HG02870 (cell line): ENCODE results near the gene PUSL1.

ENCODE experiments used
- ATAC-seq: cut with Tn5 transposase; IDR thresholded peaks from one replicate; pipeline ENCODE4 v1.9.1; 2021; ENCODE audit warnings: mild to moderate bottlenecking, moderate library complexity; ENCODE audit not compliant: unreplicated experiment

PUSL1 gene

DNA sequence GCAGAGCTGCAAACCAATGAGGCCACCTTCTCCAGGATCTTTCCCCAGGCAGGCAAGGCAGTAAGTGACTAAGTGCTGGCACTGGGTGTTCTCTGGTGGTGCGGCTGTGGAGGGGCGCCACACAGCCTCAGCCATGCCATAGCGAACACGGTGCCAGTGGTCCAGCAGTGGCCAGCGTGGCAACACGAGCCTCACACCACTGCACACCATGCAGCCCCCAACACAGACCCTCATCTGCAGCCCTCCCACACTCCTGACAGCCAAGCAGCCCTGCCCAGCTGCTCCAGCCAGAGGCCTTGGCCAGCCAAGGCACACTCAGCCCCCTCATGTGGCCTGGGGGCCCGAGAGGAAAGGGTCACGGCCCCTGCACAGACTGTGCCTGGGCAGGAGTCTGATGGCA, 13.1 kb downstream of the PUSL1 start:
- ATAC-seq: no peak

DNA sequence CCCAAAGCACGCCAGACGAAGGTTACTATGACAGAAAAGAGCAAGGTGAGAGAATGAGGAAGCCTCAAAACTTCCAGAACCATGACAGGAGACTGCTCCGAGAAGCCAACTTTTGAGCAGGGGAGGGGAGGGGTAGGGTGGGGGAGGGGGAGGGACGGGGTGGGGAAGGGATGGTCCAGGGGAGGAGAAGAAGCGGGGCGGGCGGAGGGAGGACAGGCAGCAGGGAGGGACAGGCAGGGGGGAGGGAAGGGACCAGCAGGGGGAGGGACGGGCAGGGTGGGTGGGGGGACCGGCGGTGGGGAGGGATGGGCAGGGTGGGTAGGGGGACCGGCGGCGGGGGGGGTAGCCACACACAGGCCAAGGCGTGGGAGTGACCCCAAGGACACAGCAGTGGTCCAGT, 14.0 kb downstream of the PUSL1 start:
- ATAC-seq: no peak

DNA sequence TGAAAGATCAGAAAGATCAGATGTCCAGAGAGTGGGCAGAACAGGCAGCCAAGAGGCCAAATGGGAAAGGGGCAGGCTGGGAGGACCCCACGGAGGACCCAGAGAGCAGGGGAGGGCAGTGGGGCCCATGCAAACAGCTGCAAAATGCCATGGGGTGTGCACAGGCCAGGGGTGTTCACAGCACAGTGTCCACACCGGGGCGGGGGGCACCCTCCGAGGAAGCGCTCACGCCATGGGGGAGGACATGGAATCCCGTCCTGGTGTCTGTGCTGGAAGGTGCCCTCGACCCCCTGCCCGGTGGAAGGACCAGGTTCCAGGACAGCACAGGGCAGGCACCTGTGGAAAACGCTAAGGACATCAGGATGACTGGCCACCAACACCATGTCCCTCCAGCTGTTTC, 14.6 kb downstream of the PUSL1 start:
- no peak for ATAC-seq

DNA sequence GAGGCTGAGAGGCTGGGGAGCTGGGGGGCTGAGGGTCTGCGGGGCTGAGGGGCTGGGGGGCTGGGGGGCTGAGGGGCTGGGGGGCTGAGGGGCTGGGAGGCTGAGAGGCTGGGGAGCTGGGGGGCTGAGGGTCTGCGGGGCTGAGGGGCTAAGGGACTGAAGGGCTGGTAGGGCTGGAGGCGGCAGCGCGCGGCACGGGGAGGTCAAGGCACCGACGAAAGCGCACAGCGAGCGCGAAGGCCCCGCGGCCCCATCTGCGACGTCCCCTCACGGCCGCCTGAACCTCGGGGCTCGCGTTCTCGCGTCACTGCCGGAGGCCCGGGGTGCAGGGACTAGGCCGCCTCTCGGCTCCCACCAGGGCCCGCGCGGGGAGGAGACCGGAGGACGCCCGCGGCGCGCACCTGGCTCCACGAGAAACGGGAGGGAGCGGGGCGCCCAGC, 15.7 kb downstream of the PUSL1 start:
- ATAC-seq: peak; percentile 23

DNA sequence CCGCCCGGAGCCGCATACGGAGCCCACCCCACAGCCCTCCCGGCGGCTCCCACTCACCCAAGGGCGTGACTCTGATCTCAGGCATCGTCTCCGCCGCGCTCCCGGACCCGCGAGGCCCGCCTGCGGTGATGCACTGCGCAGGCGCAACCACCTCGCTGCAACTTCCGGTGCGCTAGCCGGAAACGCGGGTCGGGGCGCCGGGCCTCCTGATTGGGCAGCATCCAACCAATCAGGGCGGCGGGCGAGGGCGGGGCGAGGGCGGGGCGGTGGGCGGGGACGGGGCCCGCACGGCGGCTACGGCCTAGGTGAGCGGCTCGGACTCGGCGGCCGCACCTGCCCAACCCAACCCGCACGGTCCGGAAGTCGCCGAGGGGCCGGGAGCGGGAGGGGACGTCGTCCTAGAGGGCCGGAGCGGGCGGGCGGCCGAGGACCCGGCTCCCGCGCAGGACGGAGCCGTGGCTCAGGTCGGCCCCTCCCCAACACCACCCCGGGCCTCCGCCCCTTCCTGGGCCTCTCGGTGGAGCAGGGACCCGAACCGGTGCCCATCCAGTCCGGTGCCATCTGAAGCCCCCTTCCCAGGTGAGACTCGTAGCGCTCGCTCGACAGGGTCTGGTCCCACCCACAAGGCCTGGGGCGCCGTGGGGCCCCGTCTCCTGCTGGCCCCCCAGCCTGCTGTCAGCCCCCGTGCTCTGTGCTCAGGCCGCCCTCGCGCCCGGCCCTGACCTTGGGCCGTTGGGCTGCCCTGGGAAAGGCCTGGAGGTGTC, 16.3 kb downstream of the PUSL1 start, which contains the start of the genes CPTP and INTS11:
Gene CPTP (plus strand): TSS at position 279 of the 764 bp plus-strand sequence. CDS start 2,109 bp downstream, outside the sequence.
Gene INTS11 (minus strand): TSS at position 137 of the 764 bp plus-strand sequence. CDS start 52 bp downstream, at position 85.
- peak; percentile 62 for ATAC-seq

DNA sequence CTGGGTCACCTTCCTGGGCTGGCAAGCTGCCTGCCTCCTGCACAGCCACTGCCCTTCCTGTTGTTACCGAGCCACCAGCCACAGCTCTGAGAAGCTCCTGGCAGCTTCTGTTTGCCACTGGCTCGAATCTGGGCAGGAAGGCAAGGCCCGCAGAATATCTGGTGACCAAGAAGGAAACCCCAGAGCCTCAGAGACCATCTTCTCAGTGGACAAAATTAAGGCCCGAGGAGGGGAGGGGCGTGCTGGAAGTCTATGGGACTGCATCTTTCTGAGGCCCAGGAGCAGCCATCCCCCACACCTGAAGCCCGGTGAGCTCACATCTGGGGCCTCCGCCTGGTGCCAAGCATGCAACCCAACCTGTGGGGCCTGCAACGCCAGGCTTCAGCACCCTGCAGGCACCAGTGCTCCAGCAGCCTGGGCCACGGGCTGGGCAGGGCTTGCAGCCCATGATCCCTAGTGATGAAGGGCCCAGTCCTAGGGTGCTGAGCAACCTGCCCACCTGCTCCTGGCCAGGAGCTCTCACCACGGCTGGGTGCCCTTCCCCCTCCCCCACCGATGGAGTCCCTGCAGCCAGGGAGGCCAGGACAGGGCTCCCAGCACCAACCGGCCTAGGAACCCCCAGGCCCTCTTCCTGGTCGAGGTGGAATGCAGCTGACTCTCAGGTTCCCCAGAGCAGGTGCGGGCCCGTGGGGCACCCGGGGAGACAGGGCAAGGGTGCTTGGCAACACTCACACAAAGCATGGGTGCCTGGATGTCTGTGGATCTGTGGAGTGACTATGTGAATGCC, 17.1 kb downstream of the PUSL1 start:
- ATAC-seq: no peak

DNA sequence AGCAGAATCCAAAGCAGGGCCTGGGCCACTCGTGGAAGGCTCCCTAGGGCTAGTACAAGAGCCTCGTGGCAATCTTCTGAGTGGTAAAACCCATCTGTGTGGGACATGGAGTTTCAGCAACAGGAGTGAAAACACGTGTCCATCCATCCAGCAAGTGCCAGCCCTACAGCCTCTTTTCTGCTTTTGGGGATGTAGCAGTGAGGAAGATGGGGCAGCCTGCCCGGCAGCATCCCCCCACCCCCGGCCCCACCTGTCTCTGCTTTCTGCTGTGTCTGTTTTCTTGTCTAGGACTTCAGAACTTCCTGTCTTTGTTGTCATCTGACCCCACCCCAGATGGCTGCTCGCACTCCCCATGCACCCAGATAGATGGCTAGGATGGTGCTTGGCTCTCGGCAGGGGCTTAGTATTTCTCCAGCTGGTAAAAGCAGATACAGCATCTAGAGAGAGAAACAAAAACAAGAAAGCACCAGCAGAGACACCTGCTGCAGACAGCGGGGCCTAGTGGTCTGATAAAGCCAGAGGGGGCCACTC, 17.7 kb downstream of the PUSL1 start:
- no peak for ATAC-seq

DNA sequence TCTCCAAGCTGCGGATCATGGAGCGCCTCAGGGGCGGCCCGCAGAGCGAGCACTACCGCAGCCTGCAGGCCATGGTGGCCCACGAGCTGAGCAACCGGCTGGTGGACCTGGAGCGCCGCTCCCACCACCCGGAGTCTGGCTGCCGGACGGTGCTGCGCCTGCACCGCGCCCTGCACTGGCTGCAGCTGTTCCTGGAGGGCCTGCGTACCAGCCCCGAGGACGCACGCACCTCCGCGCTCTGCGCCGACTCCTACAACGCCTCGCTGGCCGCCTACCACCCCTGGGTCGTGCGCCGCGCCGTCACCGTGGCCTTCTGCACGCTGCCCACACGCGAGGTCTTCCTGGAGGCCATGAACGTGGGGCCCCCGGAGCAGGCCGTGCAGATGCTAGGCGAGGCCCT, 18.9 kb downstream of the PUSL1 start:
- ATAC-seq: no peak

DNA sequence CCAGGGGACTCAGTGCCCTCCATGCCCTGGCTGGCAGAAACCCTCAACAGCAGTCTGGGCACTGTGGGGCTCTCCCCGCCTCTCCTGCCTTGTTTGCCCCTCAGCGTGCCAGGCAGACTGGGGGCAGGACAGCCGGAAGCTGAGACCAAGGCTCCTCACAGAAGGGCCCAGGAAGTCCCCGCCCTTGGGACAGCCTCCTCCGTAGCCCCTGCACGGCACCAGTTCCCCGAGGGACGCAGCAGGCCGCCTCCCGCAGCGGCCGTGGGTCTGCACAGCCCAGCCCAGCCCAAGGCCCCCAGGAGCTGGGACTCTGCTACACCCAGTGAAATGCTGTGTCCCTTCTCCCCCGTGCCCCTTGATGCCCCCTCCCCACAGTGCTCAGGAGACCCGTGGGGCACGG, 19.9 kb downstream of the PUSL1 start:
- no peak for ATAC-seq

DNA sequence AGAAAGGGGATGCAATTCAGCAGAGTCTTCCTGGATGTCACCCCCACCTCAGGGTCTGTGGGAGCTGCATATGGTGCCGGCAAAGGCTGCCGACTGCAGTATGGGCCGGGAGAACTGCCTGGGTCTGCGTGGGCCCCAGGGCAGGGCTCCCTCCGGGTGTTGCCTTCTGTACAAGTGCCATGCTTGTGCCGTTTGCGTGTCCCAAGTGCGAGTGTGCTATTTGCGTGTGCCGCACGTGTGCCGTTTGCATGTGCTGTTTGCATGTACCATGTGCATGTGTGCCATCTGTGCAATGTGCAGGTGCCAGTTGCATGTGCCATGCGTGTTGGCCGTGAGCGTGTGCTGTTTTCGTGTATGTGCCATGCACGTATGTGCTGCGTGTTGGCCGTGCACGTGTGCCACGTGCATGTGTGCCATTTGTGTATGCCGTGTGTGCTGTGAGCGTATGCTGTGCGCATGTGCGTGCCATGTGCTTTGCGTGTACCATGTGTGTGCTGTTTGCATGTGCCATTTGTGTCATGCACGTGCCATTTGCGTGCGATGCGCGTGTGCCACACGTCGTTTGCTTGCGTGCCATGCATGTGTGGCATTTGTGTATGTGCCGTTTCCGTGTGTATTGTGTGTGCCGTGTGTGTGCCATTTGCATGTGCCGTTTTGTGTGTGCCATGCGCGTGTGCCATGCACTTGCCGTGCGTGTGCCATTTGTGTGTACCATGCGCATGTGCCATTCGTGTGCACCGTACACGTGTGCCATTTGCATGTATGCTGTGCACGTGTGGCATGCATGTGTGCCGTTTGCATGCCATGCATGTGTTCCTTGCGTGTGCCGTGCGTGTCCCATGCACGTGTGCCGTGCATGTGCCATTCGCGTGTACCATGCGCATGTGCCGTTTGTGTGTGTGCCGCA, 21.2 kb downstream of the PUSL1 start:
- ATAC-seq: no peak

DNA sequence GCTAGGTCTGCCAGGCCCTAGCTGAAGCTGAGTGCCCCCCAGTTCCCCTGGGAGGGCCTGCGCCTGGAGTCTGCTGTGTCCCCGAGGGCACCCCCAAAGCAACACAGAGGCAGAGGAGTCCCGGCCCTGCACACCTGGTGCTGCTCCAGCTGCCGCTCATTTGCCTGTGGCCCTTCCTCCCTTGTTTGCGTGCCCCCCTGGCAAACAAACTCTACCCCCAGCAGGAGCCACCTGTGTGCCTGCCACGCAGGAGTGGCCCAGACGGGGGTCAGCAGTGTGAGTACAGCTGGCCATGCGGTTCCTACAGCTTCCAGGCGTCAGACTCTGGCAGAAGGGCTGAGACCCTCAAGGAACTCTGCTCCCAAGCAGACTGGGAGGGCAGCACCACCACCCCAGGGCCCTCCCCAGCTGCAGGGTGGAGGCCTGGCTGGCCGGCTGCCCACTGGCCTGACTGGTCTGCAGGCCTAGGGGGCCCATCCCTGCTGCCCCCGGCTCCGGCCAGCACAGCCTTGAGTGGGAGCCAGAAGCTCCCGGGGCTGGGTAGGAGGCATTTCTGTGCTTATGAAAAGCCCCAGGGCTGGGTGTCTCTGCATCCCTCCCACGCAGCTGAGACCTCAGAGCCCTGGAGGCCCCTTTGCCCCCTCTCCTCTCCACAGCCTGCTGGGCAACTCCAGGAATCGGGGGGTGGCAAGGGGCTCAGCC, 22.1 kb downstream of the PUSL1 start:
- ATAC-seq: no peak

DNA sequence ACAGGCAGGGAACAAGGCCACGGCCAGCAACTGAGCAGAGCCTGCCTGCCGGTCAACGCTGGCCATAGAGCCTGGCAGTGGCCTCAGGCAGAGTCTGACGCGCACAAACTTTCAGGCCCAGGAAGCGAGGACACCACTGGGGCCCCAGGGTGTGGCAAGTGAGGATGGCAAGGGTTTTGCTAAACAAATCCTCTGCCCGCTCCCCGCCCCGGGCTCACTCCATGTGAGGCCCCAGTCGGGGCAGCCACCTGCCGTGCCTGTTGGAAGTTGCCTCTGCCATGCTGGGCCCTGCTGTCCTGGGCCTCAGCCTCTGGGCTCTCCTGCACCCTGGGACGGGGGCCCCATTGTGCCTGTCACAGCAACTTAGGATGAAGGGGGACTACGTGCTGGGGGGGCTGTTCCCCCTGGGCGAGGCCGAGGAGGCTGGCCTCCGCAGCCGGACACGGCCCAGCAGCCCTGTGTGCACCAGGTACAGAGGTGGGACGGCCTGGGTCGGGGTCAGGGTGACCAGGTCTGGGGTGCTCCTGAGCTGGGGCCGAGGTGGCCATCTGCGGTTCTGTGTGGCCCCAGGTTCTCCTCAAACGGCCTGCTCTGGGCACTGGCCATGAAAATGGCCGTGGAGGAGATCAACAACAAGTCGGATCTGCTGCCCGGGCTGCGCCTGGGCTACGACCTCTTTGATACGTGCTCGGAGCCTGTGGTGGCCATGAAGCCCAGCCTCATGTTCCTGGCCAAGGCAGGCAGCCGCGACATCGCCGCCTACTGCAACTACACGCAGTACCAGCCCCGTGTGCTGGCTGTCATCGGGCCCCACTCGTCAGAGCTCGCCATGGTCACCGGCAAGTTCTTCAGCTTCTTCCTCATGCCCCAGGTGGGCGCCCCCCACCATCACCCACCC, 22.9 kb downstream of the PUSL1 start, which contains the start of gene TAS1R3:
Gene TAS1R3 (plus strand): TSS at position 213 of the 898 bp plus-strand sequence. CDS start 66 bp downstream, at position 279.
- ATAC-seq: no peak

DNA sequence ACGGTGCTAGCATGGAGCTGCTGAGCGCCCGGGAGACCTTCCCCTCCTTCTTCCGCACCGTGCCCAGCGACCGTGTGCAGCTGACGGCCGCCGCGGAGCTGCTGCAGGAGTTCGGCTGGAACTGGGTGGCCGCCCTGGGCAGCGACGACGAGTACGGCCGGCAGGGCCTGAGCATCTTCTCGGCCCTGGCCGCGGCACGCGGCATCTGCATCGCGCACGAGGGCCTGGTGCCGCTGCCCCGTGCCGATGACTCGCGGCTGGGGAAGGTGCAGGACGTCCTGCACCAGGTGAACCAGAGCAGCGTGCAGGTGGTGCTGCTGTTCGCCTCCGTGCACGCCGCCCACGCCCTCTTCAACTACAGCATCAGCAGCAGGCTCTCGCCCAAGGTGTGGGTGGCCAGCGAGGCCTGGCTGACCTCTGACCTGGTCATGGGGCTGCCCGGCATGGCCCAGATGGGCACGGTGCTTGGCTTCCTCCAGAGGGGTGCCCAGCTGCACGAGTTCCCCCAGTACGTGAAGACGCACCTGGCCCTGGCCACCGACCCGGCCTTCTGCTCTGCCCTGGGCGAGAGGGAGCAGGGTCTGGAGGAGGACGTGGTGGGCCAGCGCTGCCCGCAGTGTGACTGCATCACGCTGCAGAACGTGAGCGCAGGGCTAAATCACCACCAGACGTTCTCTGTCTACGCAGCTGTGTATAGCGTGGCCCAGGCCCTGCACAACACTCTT, 23.8 kb downstream of the PUSL1 start:
- ATAC-seq: no peak

DNA sequence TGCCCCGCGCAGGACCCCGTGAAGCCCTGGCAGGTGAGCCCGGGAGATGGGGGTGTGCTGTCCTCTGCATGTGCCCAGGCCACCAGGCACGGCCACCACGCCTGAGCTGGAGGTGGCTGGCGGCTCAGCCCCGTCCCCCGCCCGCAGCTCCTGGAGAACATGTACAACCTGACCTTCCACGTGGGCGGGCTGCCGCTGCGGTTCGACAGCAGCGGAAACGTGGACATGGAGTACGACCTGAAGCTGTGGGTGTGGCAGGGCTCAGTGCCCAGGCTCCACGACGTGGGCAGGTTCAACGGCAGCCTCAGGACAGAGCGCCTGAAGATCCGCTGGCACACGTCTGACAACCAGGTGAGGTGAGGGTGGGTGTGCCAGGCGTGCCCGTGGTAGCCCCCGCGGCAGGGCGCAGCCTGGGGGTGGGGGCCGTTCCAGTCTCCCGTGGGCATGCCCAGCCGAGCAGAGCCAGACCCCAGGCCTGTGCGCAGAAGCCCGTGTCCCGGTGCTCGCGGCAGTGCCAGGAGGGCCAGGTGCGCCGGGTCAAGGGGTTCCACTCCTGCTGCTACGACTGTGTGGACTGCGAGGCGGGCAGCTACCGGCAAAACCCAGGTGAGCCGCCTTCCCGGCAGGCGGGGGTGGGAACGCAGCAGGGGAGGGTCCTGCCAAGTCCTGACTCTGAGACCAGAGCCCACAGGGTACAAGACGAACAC, 24.5 kb downstream of the PUSL1 start:
- no peak for ATAC-seq

DNA sequence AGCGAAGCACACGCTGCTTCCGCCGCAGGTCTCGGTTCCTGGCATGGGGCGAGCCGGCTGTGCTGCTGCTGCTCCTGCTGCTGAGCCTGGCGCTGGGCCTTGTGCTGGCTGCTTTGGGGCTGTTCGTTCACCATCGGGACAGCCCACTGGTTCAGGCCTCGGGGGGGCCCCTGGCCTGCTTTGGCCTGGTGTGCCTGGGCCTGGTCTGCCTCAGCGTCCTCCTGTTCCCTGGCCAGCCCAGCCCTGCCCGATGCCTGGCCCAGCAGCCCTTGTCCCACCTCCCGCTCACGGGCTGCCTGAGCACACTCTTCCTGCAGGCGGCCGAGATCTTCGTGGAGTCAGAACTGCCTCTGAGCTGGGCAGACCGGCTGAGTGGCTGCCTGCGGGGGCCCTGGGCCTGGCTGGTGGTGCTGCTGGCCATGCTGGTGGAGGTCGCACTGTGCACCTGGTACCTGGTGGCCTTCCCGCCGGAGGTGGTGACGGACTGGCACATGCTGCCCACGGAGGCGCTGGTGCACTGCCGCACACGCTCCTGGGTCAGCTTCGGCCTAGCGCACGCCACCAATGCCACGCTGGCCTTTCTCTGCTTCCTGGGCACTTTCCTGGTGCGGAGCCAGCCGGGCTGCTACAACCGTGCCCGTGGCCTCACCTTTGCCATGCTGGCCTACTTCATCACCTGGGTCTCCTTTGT, 25.3 kb downstream of the PUSL1 start:
- no peak for ATAC-seq

DNA sequence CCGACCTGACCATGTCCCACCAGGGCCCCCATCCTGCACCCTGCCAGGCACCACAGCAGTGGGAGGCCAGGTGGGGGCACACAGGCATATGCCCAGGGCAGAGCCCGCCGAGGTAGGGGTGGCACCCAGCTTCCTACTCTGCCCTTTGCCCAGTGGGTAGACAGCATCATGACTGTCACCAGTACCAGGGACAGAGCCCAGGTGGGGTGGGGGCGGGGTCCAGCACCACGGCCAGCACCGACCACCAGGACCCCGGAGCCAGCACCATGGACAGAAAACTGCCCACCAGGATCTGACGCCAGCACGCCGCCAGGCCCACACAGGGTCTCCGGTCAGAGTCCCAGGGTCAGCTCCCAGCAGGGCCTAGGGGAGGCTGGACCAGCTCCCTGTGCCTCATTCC, 26.4 kb downstream of the PUSL1 start:
- ATAC-seq: no peak

DNA sequence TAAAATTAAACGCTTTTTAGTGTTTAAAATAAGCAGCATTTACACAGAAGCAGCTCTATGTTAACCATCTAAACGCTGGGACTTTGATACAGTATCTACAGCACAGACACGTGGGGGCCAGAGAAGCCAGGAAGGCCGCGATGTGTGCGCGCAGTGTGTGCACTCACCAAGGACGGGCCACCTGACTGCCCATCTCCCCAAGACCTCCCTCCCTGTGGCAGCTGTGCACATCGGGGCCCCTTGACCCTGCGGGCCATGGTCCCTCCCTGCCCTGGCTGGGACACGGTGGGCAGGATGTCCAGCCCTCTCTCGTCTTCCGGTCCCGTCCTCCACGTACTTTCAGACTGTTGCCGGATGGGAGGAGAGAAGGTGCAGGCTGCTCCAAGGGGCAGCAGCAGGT, 26.9 kb downstream of the PUSL1 start:
- ATAC-seq: no peak
